ENCODE measurements around the gene ST6GALNAC5.
"Not testable (repeated sequence)": the region's sequence is repeated elsewhere in the genome, so short reads cannot be mapped to it uniquely, and the experiment has no call there.

Gene ST6GALNAC5

GRCh38 chr1:76939050-76939816 lies 72.0 kb downstream of the ST6GALNAC5 start:
- DNase-seq, result no peak

- DNase-seq, result no peak
These were observed 72.5 kb downstream of the ST6GALNAC5 start for GRCh38 chr1:76939817-76940216.

GRCh38 chr1:76940571-76941335 lies 73.5 kb downstream of the ST6GALNAC5 start:
- no peak for DNase-seq

- DNase-seq, result no peak
These were observed 75.3 kb downstream of the ST6GALNAC5 start for GRCh38 chr1:76942549-76942948.

- no peak for DNase-seq
These were observed 77.7 kb downstream of the ST6GALNAC5 start for GRCh38 chr1:76944942-76945341.

- DNase-seq, result no peak
These were observed 81.6 kb downstream of the ST6GALNAC5 start for GRCh38 chr1:76948846-76949245.

GRCh38 chr1:76949503-76949902 lies 82.2 kb downstream of the ST6GALNAC5 start:
- DNase-seq, result no peak

- DNase-seq, result no peak
These were observed 83.0 kb downstream of the ST6GALNAC5 start for GRCh38 chr1:76950306-76950705.

GRCh38 chr1:76951153-76951552 lies 83.9 kb downstream of the ST6GALNAC5 start:
- no peak for DNase-seq

GRCh38 chr1:76955652-76956051 lies 88.4 kb downstream of the ST6GALNAC5 start:
- DNase-seq, result no peak

- DNase-seq, result no peak
These were observed 90.7 kb downstream of the ST6GALNAC5 start for GRCh38 chr1:76957961-76958360.

- DNase-seq, result no peak
These were observed 91.5 kb downstream of the ST6GALNAC5 start for GRCh38 chr1:76958828-76959227.

GRCh38 chr1:76959556-76959955 lies 92.3 kb downstream of the ST6GALNAC5 start:
- DNase-seq, result no peak

- DNase-seq, result no peak
These were observed 94.0 kb downstream of the ST6GALNAC5 start for GRCh38 chr1:76961181-76961819.

- no peak for DNase-seq
These were observed 94.5 kb downstream of the ST6GALNAC5 start for GRCh38 chr1:76961820-76962207.

GRCh38 chr1:76981267-76981666 lies 114.0 kb downstream of the ST6GALNAC5 start:
- not testable (repeated sequence) for DNase-seq

GRCh38 chr1:76989976-76990375 lies 122.7 kb downstream of the ST6GALNAC5 start:
- no peak for DNase-seq

GRCh38 chr1:76993036-76993435 lies 125.8 kb downstream of the ST6GALNAC5 start:
- DNase-seq, result no peak

GRCh38 chr1:76998582-76999223 lies 131.4 kb downstream of the ST6GALNAC5 start:
- DNase-seq, result no peak

GRCh38 chr1:77007675-77008074 lies 140.4 kb downstream of the ST6GALNAC5 start:
- DNase-seq, result no peak

- no peak for DNase-seq
These were observed 143.7 kb downstream of the ST6GALNAC5 start for GRCh38 chr1:77010937-77011336.

GRCh38 chr1:77012066-77012465 lies 144.8 kb downstream of the ST6GALNAC5 start:
- no peak for DNase-seq

- no peak for DNase-seq
These were observed 147.0 kb downstream of the ST6GALNAC5 start for GRCh38 chr1:77014073-77014788.
